HG03571 (cell line): ENCODE data around the gene AXL.
"Not testable (repeated sequence)": the region's sequence is repeated elsewhere in the genome, so short reads cannot be mapped to it uniquely, and the experiment has no call there.

ENCODE experiments used
- ATAC-seq: cut with Tn5 transposase; IDR thresholded peaks from one replicate; pipeline ENCODE4 v1.9.1; 2021; ENCODE audit not compliant: unreplicated experiment

Gene AXL

GRCh38 chr19:41218615-41219507 lies at the start of gene AXL:
Gene AXL, plus strand, starts transcription at chr19:41219223. Its CDS starts 170 bp downstream, at chr19:41219393.
- ATAC-seq: no peak

GRCh38 chr19:41172297-41173164 lies 46.5 kb upstream of the AXL start:
- ATAC-seq: no peak

GRCh38 chr19:41174297-41174928 lies 44.6 kb upstream of the AXL start:
- no peak for ATAC-seq

GRCh38 chr19:41175801-41176777 lies 42.9 kb upstream of the AXL start:
- ATAC-seq: no peak

- not testable (repeated sequence) for ATAC-seq
Observed at GRCh38 chr19:41180173-41180572, 38.9 kb upstream of the AXL start.

GRCh38 chr19:41186971-41187883 lies 31.8 kb upstream of the AXL start:
- no peak for ATAC-seq

- no peak for ATAC-seq
Observed at GRCh38 chr19:41187884-41188279, 31.1 kb upstream of the AXL start.

GRCh38 chr19:41189425-41190065 lies 29.5 kb upstream of the AXL start:
- no peak for ATAC-seq

- no peak for ATAC-seq
Observed at GRCh38 chr19:41192574-41193429, 26.2 kb upstream of the AXL start, which contains the start of gene CYP2S1. Gene CYP2S1, plus strand, starts transcription at chr19:41193219. Its CDS starts 46 bp downstream, at chr19:41193265.

- ATAC-seq: no peak
Observed at GRCh38 chr19:41193430-41194156, 25.4 kb upstream of the AXL start.

GRCh38 chr19:41194157-41194552 lies 24.9 kb upstream of the AXL start:
- no peak for ATAC-seq

- no peak for ATAC-seq
Observed at GRCh38 chr19:41195675-41196497, 23.1 kb upstream of the AXL start.

- ATAC-seq: no peak
Observed at GRCh38 chr19:41198559-41198958, 20.5 kb upstream of the AXL start.

GRCh38 chr19:41203371-41203770 lies 15.7 kb upstream of the AXL start:
- ATAC-seq: no peak

GRCh38 chr19:41204338-41204737 lies 14.7 kb upstream of the AXL start:
- ATAC-seq: not testable (repeated sequence)

GRCh38 chr19:41205995-41206394 lies 13.0 kb upstream of the AXL start:
- no peak for ATAC-seq
